OCI-LY7 (cell line): ENCODE results near the gene LTBP2. TPM values are rescaled to one million over a fixed set of nuclear protein-coding genes. Genes with fewer than 3 reads are reported as not detected.

Experiments used
- BruUV-seq: library from RNA; stranded (reverse); fragments of 400-500 nt; replicated peaks from 2 replicates; lab custom pipeline; 2021; lab: Mats Ljungman, UMichigan
- CTCF ChIA-PET: fragments of 300-600 bp; sonication (Branson Sonifier 250); formaldehyde crosslinking; loops from one replicate; lab custom pipeline; 2022; ENCODE audit warnings: antibody characterized with exemption; ENCODE audit not compliant: unreplicated experiment; lab: Charles Lee
- POLR2A ChIA-PET: fragments of 300-600 bp; sonication (Branson Sonifier 250); formaldehyde crosslinking; loops from one replicate; lab custom pipeline; 2022; ENCODE audit warnings: antibody characterized with exemption; lab: Charles Lee
- DNase-seq: peaks from one replicate; pipeline ENCODE4 v3.0.0-alpha.2; 2015; ENCODE audit warnings: low spot score
- H2AFZ ChIP-seq: fragments of 200-600 bp; sonication (generic), shearing (Covaris generic); 2 replicates; pipeline ENCODE4 v1.6.1; 2014; ENCODE audit warnings: mild to moderate bottlenecking, antibody characterized with exemption, low read length, moderate library complexity
- H3K27ac ChIP-seq: fragments of 200-600 bp; sonication (generic); 2 replicates; pipeline ENCODE4 v1.5.1; 2014; ENCODE audit warnings: mixed run types, low read depth, mild to moderate bottlenecking, moderate library complexity, low read length, inconsistent platforms; ENCODE audit not compliant: poor library complexity, severe bottlenecking
- H3K36me3 ChIP-seq: fragments of 200-600 bp; sonication (generic); 2 replicates; pipeline ENCODE4 v1.6.1; 2014; ENCODE audit warnings: mild to moderate bottlenecking, antibody characterized with exemption, low read length, moderate library complexity, mixed read lengths; ENCODE audit not compliant: insufficient read depth
- H3K4me1 ChIP-seq: fragments of 200-600 bp; sonication (generic); 2 replicates; pipeline ENCODE4 v1.5.1; 2014; ENCODE audit warnings: mild to moderate bottlenecking, low read length; ENCODE audit not compliant: insufficient read depth, poor library complexity, severe bottlenecking
- H3K4me2 ChIP-seq: fragments of 200-600 bp; sonication (generic); 2 replicates; pipeline ENCODE4 v1.6.1; 2014; ENCODE audit warnings: mild to moderate bottlenecking, low read length
- H3K4me3 ChIP-seq: fragments of 200-600 bp; sonication (generic); 2 replicates; pipeline ENCODE4 v1.5.1; 2014; ENCODE audit warnings: mild to moderate bottlenecking, low read depth, low read length; ENCODE audit not compliant: poor library complexity, severe bottlenecking
- H3K79me2 ChIP-seq: fragments of 200-600 bp; sonication (generic); 2 replicates; pipeline ENCODE4 v1.6.1; 2016; ENCODE audit warnings: low read depth, mild to moderate bottlenecking, low read length, moderate library complexity, mixed read lengths; ENCODE audit not compliant: insufficient read depth
- H3K9me2 ChIP-seq: fragments of 200-600 bp; sonication (generic); 2 replicates; pipeline ENCODE4 v1.6.1; 2016; ENCODE audit warnings: mild to moderate bottlenecking, low read length, mixed read lengths; ENCODE audit not compliant: insufficient read depth
- H3K9me3 ChIP-seq: fragments of 200-600 bp; sonication (generic); 2 replicates; pipeline ENCODE4 v1.6.1; 2014; ENCODE audit warnings: mild to moderate bottlenecking, mixed run types, low read length, mixed read lengths
- H4K20me1 ChIP-seq: fragments of 200-600 bp; sonication (generic); 2 replicates; pipeline ENCODE4 v1.6.1; 2014; ENCODE audit warnings: mild to moderate bottlenecking, antibody characterized with exemption, low read length, moderate library complexity, mixed read lengths; ENCODE audit not compliant: insufficient read depth
- EZH2phosphoT487 ChIP-seq: fragments of 200-600 bp; sonication (generic); IDR thresholded peaks from 2 replicates; pipeline ENCODE4 v1.6.1; 2018; ENCODE audit warnings: low read depth, borderline replicate concordance, mild to moderate bottlenecking, mixed run types, antibody characterized with exemption, low read length, moderate library complexity, mixed read lengths
- intact Hi-C: fragments of 100-400 bp; cut with micrococcal nuclease; formaldehyde crosslinking; loops from one replicate; pipeline ENCODE4 v1.10.0; 2022; ENCODE audit not compliant: unreplicated experiment
- total RNA-seq, 2 experiments: library from RNA; depleted of rRNA in 1 of 2; stranded (reverse); fragments of >200 nt in 1 of 2; shearing (Covaris generic) in 1 of 2; gene quantifications; 2 replicates each; pipeline ENCODE4 v1.2.3, GENCODE V29; 2014 to 2022
- TF ChIP-seq, protein P1 (sequence below): fragments of 200-600 bp; sonication (generic); conservative IDR thresholded peaks from 2 replicates; pipeline ENCODE4 v1.5.1; 2014; ENCODE audit warnings: mild to moderate bottlenecking, antibody characterized with exemption, low read length, moderate library complexity, mixed read lengths

Gene LTBP2
- total RNA-seq, 2 experiments from 2014 or later: 0.15 to 0.25 TPM

GRCh38 chr14:74641601-74642391 is 29.8 kb upstream of the LTBP2 start:
- TF ChIP-seq EZH2phosphoT487: no peak
- TF ChIP-seq, protein P1, sequence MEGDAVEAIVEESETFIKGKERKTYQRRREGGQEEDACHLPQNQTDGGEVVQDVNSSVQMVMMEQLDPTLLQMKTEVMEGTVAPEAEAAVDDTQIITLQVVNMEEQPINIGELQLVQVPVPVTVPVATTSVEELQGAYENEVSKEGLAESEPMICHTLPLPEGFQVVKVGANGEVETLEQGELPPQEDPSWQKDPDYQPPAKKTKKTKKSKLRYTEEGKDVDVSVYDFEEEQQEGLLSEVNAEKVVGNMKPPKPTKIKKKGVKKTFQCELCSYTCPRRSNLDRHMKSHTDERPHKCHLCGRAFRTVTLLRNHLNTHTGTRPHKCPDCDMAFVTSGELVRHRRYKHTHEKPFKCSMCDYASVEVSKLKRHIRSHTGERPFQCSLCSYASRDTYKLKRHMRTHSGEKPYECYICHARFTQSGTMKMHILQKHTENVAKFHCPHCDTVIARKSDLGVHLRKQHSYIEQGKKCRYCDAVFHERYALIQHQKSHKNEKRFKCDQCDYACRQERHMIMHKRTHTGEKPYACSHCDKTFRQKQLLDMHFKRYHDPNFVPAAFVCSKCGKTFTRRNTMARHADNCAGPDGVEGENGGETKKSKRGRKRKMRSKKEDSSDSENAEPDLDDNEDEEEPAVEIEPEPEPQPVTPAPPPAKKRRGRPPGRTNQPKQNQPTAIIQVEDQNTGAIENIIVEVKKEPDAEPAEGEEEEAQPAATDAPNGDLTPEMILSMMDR: no peak
- POLR2A ChIA-PET: interaction anchor here (0.5 to 0.6 kb wide), 3 partner anchors 25 to 104 kb away, joined by 3 to 5 read pairs (median 3); no protein-coding TSS in a partner anchor
- CTCF ChIA-PET: no interaction called here

DNA sequence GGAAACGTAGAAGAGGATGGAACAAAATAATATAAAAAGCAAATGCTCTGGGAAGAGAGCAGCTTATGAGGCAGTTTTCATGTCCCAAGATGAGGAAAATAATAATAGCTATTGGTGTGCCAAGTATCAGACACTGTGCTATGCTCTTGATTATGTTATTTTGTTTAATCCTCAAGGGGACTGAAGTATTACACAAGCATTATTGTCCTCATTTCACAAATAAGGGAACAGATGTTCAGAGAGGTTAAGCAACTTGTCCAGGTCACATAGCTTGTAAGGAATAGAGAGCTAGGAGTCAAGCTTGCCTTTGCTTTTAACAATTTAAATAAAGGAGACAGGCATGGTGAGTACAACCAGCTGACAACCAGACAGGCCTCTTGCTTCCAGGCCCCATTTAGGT is 26.9 kb upstream of the LTBP2 start:
- H3K4me2 ChIP-seq: no peak overlapping the region
- no peaks in the 10 kb centered on the region for H3K9me3 ChIP-seq
- no peaks in the 10 kb centered on the region for H3K79me2 ChIP-seq
- no TSS peak for BruUV-seq
- no peaks in the 10 kb centered on the region for H3K9me2 ChIP-seq
- ChIA-PET CTCF (no interaction called here), POLR2A (interaction anchor here (0.6 kb wide), 1 partner anchor 840 kb away, joined by 3 read pairs; no protein-coding TSS in a partner anchor)
- no peaks in the 10 kb centered on the region for H4K20me1 ChIP-seq
- no peaks in the 10 kb centered on the region for H3K4me1 ChIP-seq
- H2AFZ ChIP-seq: no peak overlapping the region
- H3K27ac ChIP-seq: no peak overlapping the region
- intact Hi-C loops: no loop called here
- DNase-seq: no peak
- TF ChIP-seq EZH2phosphoT487: no peak
- TF ChIP-seq, protein P1: no peak
- H3K36me3 ChIP-seq: no peaks in the 10 kb centered on the region
- no peak overlapping the region for H3K4me3 ChIP-seq

More at GRCh38 chr14:74641601-74642391, 29.8 kb upstream of the LTBP2 start:
- no TSS peak for BruUV-seq
- no peak for DNase-seq
- Histone ChIP-seq H2AFZ (no peak overlapping the region), H3K4me2 (no peak overlapping the region), H3K4me3 (no peak overlapping the region), H3K4me1 (no peaks in the 10 kb centered on the region), H4K20me1 (no peaks in the 10 kb centered on the region), H3K9me3 (no peaks in the 10 kb centered on the region), H3K9me2 (no peaks in the 10 kb centered on the region), H3K36me3 (no peaks in the 10 kb centered on the region), H3K27ac (no peak overlapping the region), H3K79me2 (no peaks in the 10 kb centered on the region)
- intact Hi-C loops: no loop called here

DNA sequence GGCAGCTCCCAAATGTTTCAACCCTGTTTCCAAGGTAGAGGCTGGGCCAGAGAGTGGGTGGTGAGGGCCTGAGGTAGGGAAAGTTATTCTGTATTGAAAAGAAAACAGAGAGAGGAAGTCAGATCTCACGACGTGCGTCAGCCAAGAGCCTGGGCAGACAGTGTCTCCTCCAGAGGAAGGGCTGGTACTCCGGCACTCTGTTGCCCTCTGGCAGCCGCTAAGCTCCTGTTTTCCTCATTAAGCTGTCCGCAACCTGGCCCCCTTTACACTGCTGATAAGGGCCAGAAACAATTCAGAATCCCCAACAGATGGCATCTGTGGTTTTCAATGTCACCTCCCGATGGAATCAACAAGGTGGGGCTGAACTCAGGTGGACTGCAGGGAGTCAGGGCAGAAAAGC is 26.0 kb upstream of the LTBP2 start:
- Histone ChIP-seq H3K4me3 (no peak overlapping the region), H3K9me2 (no peaks in the 10 kb centered on the region), H2AFZ (no peak overlapping the region), H3K4me2 (no peak overlapping the region), H3K79me2 (no peaks in the 10 kb centered on the region), H3K27ac (no peak overlapping the region), H3K4me1 (no peaks in the 10 kb centered on the region), H4K20me1 (no peaks in the 10 kb centered on the region), H3K9me3 (no peaks in the 10 kb centered on the region), H3K36me3 (no peaks in the 10 kb centered on the region)
- ChIA-PET CTCF (no interaction called here), POLR2A (no interaction called here)
- no peak for DNase-seq
- no TSS peak for BruUV-seq
- intact Hi-C loops: no loop called here
- no peak for TF ChIP-seq EZH2phosphoT487
- TF ChIP-seq, protein P1: no peak
